Adrenal gland (tissue), 12 donors: ENCODE measurements around the gene ARHGEF12. TPM values are rescaled to one million over a fixed set of nuclear protein-coding genes. Genes with fewer than 3 reads are reported as not detected.

ENCODE experiments used
- DNase-seq, 7 donors: peaks; one replicate each; pipeline ENCODE4 v3.0.0-alpha.2; 2019 to 2020
- H3K27ac ChIP-seq, 5 donors: fragments of 200-600 bp; sonication (generic) in 4 of 5; 1 replicate in 3 of 5; 2 replicates in 2 of 5; pipeline versions ENCODE4 v1.5.1 to v1.8.0; 2016 to 2020; ENCODE audit warnings: mild to moderate bottlenecking in 1 of 5
- H3K27me3 ChIP-seq: fragments of 200-600 bp; 2 replicates; pipeline ENCODE4 v1.8.0; 2021
- H3K36me3 ChIP-seq, 2 donors: fragments of 200-600 bp; replicated peaks in 1 of 2; 1 replicate in 1 of 2; 2 replicates in 1 of 2; pipeline versions ENCODE4 v1.5.1 to v1.8.0; 2018 to 2022
- H3K4me1 ChIP-seq, 2 donors: fragments of 200-600 bp; replicated peaks in 1 of 2; 1 replicate in 1 of 2; 2 replicates in 1 of 2; pipeline versions ENCODE4 v1.5.1 to v1.8.0; 2018 to 2021
- H3K4me3 ChIP-seq, 4 donors: fragments of 200-600 bp; sonication (generic) in 3 of 4; one replicate each; pipeline ENCODE4 v1.5.1; 2016 to 2018
- H3K9me3 ChIP-seq, 3 donors: fragments of 200-600 bp; sonication (generic) in 1 of 3; replicated peaks in 1 of 3; 1 replicate in 2 of 3; 2 replicates in 1 of 3; pipeline versions ENCODE4 v1.5.1 to v1.8.0; 2016 to 2021
- CTCF ChIP-seq, 6 experiments: fragments of 450-650 bp in 4 of 6; fragments of 200-600 bp in 2 of 6; sonication (generic) in 1 of 6; IDR thresholded peaks; 1 replicate in 5 of 6; 2 replicates in 1 of 6; pipeline versions ENCODE4 v1.5.1 to v1.8.0; 2016 to 2021; ENCODE audit warnings: antibody characterized with exemption in 6 of 6, mild to moderate bottlenecking in 2 of 6, moderate library complexity in 1 of 6
- POLR2A ChIP-seq, 2 donors: fragments of 450-650 bp; IDR thresholded peaks; one replicate each; pipeline ENCODE4 v1.6.1; 2017; ENCODE audit warnings: antibody characterized with exemption in 2 of 2, mild to moderate bottlenecking in 2 of 2, moderate library complexity in 1 of 2
- WGBS, 4 donors: extraction: QIAGEN DNeasy Blood & Tissue Kit in 2 of 4; methylation state at CpG; one replicate each; pipeline versions ENCODE4 v1.1.5 to v1.1.7; 2013 to 2017; 5-methylcytosine and 5-hydroxymethylcytosine counted together
- intact Hi-C, 2 donors: fragments of 100-400 bp; cut with DNase I; formaldehyde crosslinking; loops; one replicate each; pipeline versions ENCODE4 v1.14.1 to v1.15.0; 2022 to 2023
- polyA plus RNA-seq, 3 donors: library from polyadenylated mRNA; stranded (reverse); fragments of 200-250 nt in 2 of 3; fragments of 350-450 nt in 1 of 3; fragmentation: Illumina TruSeq in 1 of 3; extraction: RNeasy Lipid Tissue Mini Kit (QIAGEN cat#74804) in 1 of 3; gene quantifications; one replicate each; pipeline ENCODE4 v1.2.3, GENCODE V29; 2013 to 2014
- total RNA-seq, 9 donors: library from RNA; depleted of rRNA in 4 of 9; stranded (reverse); fragments of >200 nt in 4 of 9; fragments of 120-200 nt in 1 of 9; fragmentation: NEBNext Ultra II Directional in 1 of 9; extraction: Animal tissue kit (Norgen Biotek cat#: 25700) in 1 of 9; gene quantifications; one replicate each; pipeline versions ENCODE4 v1.1.0 to v1.2.4, GENCODE V29; 2013 to 2023
- donor health status: healthy with polysubstance abuse.
- donor health status: Bipolar disorder and iron deficiency.
- donor health status: DM: yes; HTN: yes; CAD: no.
- donor health status: DM: no; HTN: no; CAD: no.
- donor health status: DM: no; HTN: no; CAD: no.
- donor health status: DM: yes; HTN: yes; CAD: no.

Gene ARHGEF12
- total and polyA plus RNA-seq, 12 donors: 20.2 to 125 (median 94.2) TPM

DNA sequence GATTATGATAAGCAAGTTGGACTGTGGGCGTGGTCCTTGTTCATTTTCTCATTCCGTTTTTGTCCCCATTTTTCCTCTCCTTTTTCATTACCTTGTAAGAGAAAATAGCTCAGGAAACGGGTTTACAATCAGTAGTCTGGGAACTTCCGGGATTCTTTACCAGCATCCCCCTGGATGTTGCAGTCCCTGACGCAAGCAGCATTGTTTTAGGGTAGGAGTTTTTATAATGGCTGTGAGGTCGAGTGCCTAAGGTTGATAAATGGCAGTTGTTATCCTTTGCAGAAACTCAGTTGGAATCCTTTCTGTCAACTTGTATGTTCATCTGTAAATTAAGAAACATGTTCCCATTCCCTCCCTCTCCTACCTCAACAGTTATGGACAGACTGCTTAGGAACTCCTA lies 68.3 kb downstream of the ARHGEF12 start:
- no peaks in the 10 kb centered on the region for H3K36me3 ChIP-seq
- TF ChIP-seq POLR2A (IDR thresholded peaks at IDR 0.05) (no peak), CTCF (IDR thresholded peaks at IDR 0.05) (no peak)
- no peaks in the 10 kb centered on the region for H3K9me3 ChIP-seq
- intact Hi-C loops: no loop called here
- peaks cover 4 to 44% of the 10 kb centered on the region in 2 donors for H3K4me1 ChIP-seq
- H3K4me3 ChIP-seq: no peak overlapping the region
- no peaks in the 10 kb centered on the region for H3K27me3 ChIP-seq
- H3K27ac ChIP-seq: no peak overlapping the region
- peak in 1 of 7 donors; percentile 13 for DNase-seq
- 70 to 76% (median 74%) methylated on average over 6 of the region's 6 CpGs for WGBS, 4 donors

- WGBS, 4 donors: 82 to 90% (median 87%) methylated on average over 5 of the region's 5 CpGs
- Histone ChIP-seq H3K27me3 (no peaks in the 10 kb centered on the region), H3K27ac (no peak overlapping the region), H3K9me3 (no peaks in the 10 kb centered on the region), H3K36me3 (no peaks in the 10 kb centered on the region), H3K4me1 (peaks cover 0 to 19% of the 10 kb centered on the region in 2 donors), H3K4me3 (no peak overlapping the region)
- DNase-seq: no peak
- intact Hi-C loops: no loop called here
- no peak for TF ChIP-seq POLR2A (IDR thresholded peaks at IDR 0.05)
- no peak for TF ChIP-seq CTCF (IDR thresholded peaks at IDR 0.05)
These were observed 73.4 kb downstream of the ARHGEF12 start for GRCh38 chr11:120409655-120410054.

GRCh38 chr11:120410622-120411380 lies 74.6 kb downstream of the ARHGEF12 start:
- Histone ChIP-seq H3K27ac (no peak overlapping the region), H3K36me3 (no peaks in the 10 kb centered on the region), H3K4me1 (peaks cover 0 to 14% of the 10 kb centered on the region in 2 donors), H3K4me3 (no peak overlapping the region), H3K27me3 (no peaks in the 10 kb centered on the region), H3K9me3 (no peaks in the 10 kb centered on the region)
- intact Hi-C loops: no loop called here
- WGBS, 4 donors: 92 to 96% (median 95%) methylated on average over 8 of the region's 8 CpGs
- no peak for DNase-seq
- no peak for TF ChIP-seq POLR2A (IDR thresholded peaks at IDR 0.05)

DNA sequence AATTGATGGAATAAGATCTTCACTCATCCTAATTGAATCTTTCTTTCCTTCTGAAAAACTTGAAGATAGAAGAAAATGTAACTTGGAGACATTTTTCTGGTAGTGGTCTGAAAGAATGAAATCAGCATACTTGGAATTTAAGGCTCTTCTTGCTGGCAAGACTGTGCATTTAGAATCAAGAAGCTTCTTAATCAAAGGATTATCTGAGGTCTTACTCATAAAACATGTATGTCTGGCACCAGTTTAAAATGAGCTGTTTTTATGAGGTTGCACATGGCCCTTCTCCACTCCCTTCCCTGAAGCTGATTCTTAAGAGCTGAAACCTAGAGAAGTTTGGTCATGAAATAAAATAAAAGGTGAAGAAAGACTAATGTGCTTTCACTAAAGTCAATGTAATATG lies 77.3 kb downstream of the ARHGEF12 start:
- no peak for DNase-seq
- no peaks in the 10 kb centered on the region for H3K9me3 ChIP-seq
- intact Hi-C loops: no loop called here
- H3K27ac ChIP-seq: no peak overlapping the region
- TF ChIP-seq CTCF (IDR thresholded peaks at IDR 0.05) (no peak), POLR2A (IDR thresholded peaks at IDR 0.05) (no peak)
- H3K36me3 ChIP-seq: no peaks in the 10 kb centered on the region
- H3K4me1 ChIP-seq: peaks cover 0 to 14% of the 10 kb centered on the region in 2 donors
- H3K4me3 ChIP-seq: no peak overlapping the region
- no peaks in the 10 kb centered on the region for H3K27me3 ChIP-seq

DNA sequence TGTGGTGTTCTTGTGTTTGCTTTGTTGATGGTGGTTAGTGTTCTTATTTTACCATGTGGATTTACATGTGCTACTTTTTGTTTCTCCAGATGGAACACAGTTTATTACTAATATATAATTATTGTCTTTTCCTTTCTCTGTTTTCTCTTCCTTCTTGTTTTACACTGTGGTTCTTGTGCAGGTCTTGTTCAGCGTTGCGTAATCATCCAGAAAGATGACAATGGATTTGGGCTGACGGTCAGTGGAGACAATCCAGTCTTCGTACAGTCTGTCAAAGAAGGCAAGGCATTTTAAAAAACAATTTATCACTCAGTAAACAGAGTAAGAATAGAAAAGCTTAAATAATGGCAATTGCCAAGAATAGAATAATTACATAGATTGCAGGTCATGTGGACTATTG lies 84.4 kb downstream of the ARHGEF12 start:
- no peak for TF ChIP-seq CTCF (IDR thresholded peaks at IDR 0.05)
- TF ChIP-seq POLR2A (IDR thresholded peaks at IDR 0.05): no peak
- Histone ChIP-seq H3K4me3 (no peak overlapping the region), H3K4me1 (peaks cover 0 to 13% of the 10 kb centered on the region in 2 donors), H3K27ac (no peak overlapping the region), H3K27me3 (no peaks in the 10 kb centered on the region), H3K9me3 (no peaks in the 10 kb centered on the region), H3K36me3 (peaks cover 0 to 17% of the 10 kb centered on the region in 2 donors)
- 87 to 93% (median 91%) methylated on average over 4 of the region's 4 CpGs for WGBS, 4 donors
- intact Hi-C loops: loop anchor here in 1 of 2 donors (10.0 kb wide), 1 partner anchor 86 kb away; the partner anchor contains the start of gene ARHGEF12
- no peak for DNase-seq
